Omental fat pad (tissue), 4 donors: ENCODE results near the gene BSN. TPM values are rescaled to one million over a fixed set of nuclear protein-coding genes. Genes with fewer than 3 reads are reported as not detected.

Experiments used
- ATAC-seq: fragments of 150-250 bp; one replicate; pipeline ENCODE4 v1.9.1; 2016; ENCODE audit warnings: mild to moderate bottlenecking, moderate library complexity; ENCODE audit not compliant: low FRiP score
- DNase-seq: peaks from one replicate; pipeline ENCODE4 v3.0.0-alpha.2; 2019; ENCODE audit warnings: low spot score
- CTCF ChIP-seq, 3 donors: fragments of 450-650 bp; IDR thresholded peaks; one replicate each; pipeline ENCODE4 v1.5.1; 2016 to 2017; ENCODE audit warnings: antibody characterized with exemption in 3 of 3, mild to moderate bottlenecking in 3 of 3, moderate library complexity in 2 of 3
- total RNA-seq, 4 donors: library from RNA; depleted of rRNA; stranded (reverse); fragments of >200 nt; gene quantifications; one replicate each; pipeline ENCODE4 v1.1.0, GENCODE V29; 2016

BSN gene
- total RNA-seq, 4 donors from 2014 or later, result 0.09 to 0.63 (median 0.37) TPM

DNA sequence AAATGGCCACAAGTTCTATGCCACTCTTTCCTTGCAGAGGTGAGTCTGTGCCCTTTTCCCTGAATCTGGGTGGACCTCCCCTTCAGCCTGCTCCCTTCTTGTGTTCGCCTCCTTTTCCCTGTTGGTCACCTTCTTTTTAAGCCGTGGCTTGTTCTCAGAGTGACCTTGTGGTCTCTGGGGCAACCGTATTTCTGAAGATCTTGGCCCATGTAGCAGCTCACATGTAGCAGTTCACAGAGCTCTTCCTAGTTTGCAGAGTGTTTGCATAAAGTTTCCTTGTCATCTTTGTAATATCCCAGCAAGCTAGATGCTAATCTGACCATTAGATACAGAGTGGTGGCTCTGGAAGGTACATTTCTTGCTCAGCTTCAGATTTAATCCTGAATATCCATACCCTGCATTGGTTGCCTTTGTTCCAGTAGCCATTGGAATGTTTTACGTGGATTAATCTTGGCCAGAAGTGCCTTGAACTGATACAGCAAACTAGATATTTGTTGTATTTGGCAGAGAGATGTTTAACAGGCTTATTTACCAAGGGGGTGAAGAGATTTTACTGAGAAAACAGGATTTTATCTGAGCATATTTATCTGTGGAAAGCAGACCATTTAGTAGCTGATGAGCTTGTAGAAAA is 40.7 kb upstream of the BSN start:
- TF ChIP-seq CTCF (IDR thresholded peaks at IDR 0.05), result no peak
- DNase-seq, result no peak

GRCh38 chr3:49518016-49518415 is 36.3 kb upstream of the BSN start:
- no peak for TF ChIP-seq CTCF (IDR thresholded peaks at IDR 0.05)
- ATAC-seq (no peak), DNase-seq (no peak)

More for the DNA sequence above, 40.7 kb upstream of the BSN start:
- ATAC-seq, result no peak

DNA sequence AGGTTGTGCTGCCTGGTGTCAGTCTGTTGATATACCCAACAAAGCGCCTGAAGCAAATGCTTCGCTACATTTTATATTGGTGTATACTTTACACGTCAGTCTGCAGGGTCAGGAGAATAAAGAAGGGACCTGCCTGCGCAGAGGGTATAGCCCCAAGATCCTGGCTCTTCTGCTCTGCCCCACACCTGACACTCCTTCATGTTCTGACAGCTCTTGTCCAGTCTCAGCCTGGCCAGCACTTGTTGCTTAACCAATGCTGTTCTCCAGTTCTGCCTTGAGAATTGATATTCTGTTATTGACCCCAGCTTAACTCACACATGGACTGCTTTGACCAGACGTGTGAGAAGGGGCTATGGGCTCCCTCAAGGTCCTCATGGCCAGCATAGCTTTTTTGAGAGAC is 35.8 kb upstream of the BSN start:
- ATAC-seq (no peak), DNase-seq (no peak)
- TF ChIP-seq CTCF (IDR thresholded peaks at IDR 0.05), result no peak

GRCh38 chr3:49519296-49519695 is 35.0 kb upstream of the BSN start:
- DNase-seq (no peak), ATAC-seq (no peak)
- no peak for TF ChIP-seq CTCF (IDR thresholded peaks at IDR 0.05)

DNA sequence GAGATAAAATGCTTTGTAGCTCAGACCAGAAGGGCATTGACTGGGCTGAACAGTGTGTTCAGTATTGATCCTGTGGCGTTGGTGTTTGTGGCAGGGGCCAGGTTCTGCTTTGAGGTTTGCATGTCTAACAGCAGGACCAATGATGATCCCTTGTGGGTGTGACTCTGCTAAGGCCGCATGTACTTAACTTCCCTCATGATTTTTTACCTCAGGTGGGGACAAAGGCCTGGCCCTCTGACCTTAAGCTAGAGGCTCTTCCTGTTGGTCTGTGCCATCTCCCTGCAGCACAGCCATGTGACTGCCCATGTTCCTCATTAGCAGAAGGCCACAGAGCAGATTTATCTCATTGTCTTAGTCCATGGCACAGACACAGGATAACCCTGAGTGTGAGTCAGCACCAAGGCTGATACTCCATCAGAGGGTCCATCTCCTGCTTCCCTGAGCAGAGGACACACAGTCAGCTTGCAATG is 34.3 kb upstream of the BSN start:
- ATAC-seq, result no peak
- no peak for TF ChIP-seq CTCF (IDR thresholded peaks at IDR 0.05)
- no peak for DNase-seq

GRCh38 chr3:49523756-49524747 is 30.2 kb upstream of the BSN start:
- ATAC-seq (no peak), DNase-seq (no peak)
- TF ChIP-seq CTCF (IDR thresholded peaks at IDR 0.05), result no peak
